ENCODE data around the gene PRKG2.
"Not testable (repeated sequence)": the region's sequence is repeated elsewhere in the genome, so short reads cannot be mapped to it uniquely, and the experiment has no call there.

PRKG2 gene, protein sequence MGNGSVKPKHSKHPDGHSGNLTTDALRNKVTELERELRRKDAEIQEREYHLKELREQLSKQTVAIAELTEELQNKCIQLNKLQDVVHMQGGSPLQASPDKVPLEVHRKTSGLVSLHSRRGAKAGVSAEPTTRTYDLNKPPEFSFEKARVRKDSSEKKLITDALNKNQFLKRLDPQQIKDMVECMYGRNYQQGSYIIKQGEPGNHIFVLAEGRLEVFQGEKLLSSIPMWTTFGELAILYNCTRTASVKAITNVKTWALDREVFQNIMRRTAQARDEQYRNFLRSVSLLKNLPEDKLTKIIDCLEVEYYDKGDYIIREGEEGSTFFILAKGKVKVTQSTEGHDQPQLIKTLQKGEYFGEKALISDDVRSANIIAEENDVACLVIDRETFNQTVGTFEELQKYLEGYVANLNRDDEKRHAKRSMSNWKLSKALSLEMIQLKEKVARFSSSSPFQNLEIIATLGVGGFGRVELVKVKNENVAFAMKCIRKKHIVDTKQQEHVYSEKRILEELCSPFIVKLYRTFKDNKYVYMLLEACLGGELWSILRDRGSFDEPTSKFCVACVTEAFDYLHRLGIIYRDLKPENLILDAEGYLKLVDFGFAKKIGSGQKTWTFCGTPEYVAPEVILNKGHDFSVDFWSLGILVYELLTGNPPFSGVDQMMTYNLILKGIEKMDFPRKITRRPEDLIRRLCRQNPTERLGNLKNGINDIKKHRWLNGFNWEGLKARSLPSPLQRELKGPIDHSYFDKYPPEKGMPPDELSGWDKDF

DNA sequence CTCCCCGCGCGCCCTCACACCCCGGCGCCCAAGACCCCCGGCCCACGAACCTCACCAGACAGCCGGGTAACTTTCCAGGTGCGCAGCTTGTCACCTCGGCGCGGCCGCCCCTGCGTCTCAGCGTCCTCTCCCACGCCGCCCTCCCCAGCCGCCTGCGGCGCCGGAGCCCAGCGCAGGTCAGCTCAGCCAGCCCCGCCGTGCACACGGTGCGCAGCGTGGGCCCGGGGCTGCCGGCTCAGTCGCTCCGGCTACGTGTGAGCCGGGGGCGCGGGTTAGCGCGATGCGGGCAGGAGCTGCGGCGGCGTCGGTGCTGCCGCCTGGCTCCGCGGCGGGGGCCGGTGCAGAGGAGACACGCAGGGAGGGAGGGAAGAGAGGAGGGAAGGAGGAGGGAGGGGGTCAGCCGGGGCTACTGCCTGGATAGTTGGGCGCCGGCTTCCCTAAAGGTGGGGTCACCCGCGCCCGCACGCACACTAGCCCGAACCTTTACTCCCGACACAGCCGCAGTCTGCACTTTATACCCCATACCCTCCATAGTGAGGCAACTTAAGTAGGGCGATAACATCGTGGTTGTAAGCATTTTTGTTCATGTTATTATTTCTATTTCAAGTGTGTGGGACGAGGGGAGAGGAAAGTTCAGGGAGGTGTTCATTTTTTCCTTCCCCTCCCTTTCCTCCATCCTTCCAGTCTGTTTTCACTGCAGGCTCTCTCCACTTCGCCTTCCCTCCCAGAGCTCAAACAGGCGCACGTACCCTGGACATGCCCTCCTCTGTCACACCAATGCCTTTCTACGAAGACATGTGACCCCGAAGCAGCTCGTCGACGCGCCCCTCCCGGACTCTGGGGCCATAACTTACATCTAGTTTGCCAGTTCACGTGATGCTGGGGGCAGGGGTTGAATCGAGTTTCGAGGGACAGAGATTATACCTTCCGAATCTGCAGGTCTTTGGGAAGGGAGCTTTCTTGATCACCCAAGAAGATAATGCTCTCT, at the start of gene PRKG2:
TSS of gene PRKG2 (minus strand) at position 342 of the 988 bp plus-strand sequence. CDS start 10,175 bp downstream, outside the sequence.
- DNase-seq (ENCODE audit: low read depth in 2 of 2), result no peak

GRCh38 chr4:81260443-81261101, 45.5 kb upstream of the PRKG2 start:
- no peak for DNase-seq (ENCODE audit: low read depth in 2 of 2)

DNA sequence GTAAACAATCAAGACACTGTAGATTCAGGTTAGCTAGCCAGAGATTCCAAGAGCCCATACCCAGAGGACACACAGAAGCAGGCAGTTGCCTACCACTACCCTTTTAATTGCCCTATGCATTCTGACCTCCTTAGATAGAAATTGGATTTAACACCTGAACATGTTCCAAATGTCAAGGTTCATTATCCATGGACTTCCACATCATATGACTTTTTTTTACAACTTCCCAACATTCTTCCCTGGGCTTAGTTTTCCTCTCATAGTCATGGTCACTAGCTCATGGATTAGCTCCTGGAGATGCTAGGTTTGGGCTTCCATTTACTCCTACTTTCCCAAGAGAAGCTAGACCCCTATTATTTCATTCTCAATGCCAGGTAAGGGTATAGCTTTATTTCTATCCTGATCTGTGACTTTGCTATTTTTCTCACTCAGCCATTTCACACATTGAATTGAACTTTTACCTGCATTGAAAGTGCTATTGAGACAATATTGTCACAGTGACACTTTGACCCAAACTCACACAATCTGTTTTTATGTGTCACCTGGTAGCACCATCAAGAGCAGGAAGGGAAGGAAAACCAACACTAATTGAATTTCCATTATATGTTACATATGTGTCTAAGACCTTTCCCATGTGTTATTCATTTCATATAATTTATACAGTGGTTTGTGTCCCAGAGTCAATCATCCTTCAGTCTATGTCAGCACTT, 44.0 kb upstream of the PRKG2 start:
- DNase-seq (ENCODE audit: low read depth in 2 of 2), result no peak

DNA sequence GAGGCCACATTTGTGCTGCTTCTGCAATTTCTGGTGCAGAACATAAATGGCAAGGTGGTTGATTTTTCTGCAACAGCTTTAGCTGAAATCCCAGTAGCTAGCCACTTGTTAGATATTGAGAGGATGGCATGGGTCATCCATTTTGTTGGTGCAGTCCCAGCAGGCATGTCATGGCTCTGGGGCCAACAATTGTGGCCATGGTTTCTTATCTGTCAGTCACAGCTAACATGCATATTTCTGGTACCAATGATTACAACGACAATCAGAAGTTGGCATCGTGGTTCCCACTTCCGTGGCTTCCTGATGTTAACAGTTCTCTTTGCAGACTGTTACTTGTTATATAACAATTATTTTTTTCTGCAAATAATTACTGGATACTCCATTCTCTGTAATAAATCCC, 42.8 kb upstream of the PRKG2 start:
- no peak for DNase-seq (ENCODE audit: low read depth in 2 of 2)

DNA sequence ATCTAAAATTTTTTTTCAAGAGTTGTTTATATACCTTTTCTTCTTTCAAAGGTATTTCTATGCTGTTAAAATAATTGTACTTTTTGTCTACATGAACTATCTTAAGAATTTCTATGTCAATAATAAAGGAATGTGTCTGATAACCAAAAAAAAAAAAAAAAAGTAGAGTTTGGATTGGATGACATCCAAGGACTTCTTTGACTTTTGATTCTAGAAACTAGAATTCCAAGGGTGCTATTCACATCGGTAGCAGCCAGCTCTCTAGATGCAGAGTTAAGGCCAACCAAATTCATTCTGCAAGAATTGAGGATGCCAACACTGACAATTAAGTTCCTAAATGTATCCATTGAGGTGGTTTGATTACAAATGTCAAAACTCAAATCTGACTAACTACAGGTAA, 42.0 kb upstream of the PRKG2 start:
- no peak for DNase-seq (ENCODE audit: low read depth in 2 of 2)

DNA sequence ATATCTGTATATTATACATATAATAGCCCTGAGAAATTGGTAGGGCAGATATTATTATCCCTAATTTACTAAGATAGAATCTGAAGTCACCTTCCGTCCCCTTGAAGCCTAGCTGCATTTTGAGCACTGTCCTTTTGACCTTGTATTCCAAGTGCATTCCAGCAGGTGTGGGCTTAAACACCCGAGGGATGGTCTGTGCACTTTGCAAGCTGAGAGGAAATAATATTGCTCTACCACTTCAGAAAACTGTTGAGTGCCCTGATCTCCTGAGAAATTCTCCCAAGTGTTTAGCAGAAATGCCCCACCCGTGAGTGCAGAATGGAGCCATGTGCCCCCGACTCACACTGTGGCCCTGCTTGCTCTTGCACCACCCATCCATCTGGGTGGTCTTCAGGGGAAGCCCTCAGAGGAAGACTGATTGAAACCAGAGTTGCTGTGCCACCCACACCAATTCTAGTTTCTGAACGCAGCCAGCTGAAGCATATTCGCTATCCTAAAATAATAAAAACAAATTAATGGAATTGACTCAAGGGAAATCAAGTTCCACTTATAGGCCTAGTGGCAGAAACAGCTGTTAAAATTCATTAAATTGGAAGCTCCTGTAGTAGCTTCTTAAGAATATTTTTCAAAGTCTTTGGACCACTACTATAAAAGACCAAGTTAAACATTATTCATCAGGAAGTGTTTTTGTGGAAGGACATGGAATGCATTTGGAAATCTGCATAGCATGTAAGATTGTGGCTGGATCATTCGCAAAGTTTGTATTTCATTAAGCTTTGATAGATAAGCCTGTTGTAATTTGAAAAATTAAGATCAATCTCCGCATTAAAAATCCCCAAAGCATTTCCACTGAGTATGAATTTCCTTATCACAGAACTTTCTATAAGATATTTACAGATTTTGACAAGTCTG, 41.3 kb upstream of the PRKG2 start:
- no peak for DNase-seq (ENCODE audit: low read depth in 2 of 2)

GRCh38 chr4:81255524-81255923, 40.5 kb upstream of the PRKG2 start:
- no peak for DNase-seq (ENCODE audit: low read depth in 2 of 2)

DNA sequence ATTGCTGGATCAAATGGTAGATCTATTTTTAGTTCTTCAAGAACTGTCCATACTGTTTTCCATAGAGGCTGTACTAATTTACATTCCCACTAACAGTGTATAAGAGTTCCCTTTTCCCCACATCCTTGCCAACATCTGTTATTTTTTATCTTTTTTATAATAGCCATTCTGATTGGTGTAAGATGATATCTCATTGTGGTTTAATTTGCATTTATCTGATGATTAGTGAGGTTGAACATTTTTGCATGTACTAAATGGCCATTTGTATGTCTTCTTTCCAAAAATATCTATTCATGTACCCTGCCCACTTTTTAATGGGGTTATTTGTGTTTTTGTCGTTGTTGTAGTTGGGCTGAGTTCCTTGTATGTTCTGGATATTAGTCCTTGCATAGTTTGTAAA, 35.4 kb upstream of the PRKG2 start:
- no peak for DNase-seq (ENCODE audit: low read depth in 2 of 2)

DNA sequence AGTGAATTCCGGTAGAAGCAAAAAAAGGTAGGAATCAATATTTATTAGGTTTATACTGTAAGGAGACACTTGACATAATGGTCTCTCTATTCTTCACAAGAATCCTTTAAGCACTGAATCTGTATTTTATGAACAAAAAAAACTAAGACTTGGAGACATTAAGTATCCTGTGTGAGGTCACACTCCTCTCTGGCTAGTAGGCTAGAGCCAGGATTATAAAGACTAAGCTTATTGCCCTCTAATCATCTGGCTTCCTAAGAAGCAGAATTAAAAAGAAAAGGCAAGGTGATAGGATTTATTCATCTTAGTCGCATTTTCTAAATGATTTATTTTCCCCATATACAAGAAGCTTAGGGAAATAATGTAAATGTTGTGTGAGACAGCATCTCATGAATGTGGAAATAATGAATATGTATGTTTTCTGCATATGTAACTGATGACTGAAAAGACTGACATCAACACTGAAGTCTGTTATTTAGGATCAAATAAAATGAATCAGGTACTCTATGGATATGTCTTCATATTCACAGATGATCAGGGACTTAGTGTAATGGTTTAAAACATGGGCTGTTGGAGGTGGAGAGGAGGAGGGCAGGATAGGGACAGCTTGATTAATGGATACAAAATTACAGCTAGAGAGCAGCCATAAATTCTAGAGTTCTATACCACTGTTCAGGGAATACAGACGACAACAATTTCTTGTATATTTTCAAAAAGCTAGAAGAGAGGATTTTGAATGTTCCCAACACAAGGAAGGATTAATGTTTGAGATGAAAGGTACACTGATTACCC, 30.4 kb upstream of the PRKG2 start:
- DNase-seq (ENCODE audit: low read depth in 2 of 2), result no peak

DNA sequence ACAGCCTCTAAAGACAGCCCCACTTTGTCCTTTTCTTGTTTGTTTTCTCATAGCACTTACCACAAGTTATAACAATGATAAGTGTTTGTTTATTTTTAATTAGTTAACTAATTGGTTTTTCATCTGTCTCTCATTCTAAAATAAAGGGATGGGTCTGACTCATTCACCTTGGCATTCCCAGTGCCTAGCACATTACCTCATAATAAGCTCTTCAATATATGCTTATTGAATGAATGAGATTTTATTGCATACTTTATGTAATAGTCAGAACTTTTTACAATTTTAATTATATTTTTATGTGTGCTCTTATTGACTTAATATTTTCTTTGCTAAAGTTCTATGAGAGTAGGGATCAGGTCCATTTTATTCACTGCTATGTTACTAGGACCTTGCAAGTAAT, 22.8 kb upstream of the PRKG2 start:
- no peak for DNase-seq (ENCODE audit: low read depth in 2 of 2)

GRCh38 chr4:81235982-81236749, 21.1 kb upstream of the PRKG2 start:
- DNase-seq (ENCODE audit: low read depth in 2 of 2), result no peak

DNA sequence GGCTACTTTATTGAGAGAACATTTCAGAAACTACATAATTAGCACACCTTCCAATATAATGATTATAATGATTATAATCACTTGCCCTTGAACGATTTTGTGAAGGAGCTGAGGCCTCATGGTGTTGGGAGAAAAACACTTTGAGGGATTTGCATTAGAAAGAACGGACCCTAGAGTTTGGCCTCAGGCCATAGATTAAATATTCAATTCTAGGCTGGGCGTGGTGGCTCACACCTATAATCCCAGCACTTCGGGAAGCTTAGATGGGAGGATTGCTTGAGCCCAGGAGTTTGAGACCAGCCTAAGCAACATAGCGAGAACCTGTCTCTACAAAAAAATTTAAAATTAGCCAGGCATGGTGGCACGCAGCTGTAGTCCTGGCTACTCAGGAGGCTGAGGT, 12.9 kb upstream of the PRKG2 start:
- no peak for DNase-seq (ENCODE audit: low read depth in 2 of 2)

DNA sequence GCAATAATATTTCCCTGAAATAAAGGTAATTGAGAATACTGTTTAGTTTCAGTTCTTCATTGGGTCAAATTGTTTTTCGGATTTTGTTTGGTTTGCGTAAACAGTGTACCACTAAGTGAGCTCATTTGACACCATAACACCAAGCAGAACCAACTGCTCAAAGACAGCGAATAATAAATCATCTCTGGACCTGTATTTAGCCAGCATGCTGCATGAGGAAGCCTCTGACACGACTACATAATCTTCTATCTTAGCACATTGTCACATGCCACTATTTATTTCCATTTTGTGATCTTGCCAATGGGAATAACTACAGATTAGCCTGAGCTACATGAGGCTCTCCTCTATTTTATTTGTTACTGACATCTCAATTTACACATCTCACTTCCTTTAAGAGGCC, 12.1 kb upstream of the PRKG2 start:
- no peak for DNase-seq (ENCODE audit: low read depth in 2 of 2)

DNA sequence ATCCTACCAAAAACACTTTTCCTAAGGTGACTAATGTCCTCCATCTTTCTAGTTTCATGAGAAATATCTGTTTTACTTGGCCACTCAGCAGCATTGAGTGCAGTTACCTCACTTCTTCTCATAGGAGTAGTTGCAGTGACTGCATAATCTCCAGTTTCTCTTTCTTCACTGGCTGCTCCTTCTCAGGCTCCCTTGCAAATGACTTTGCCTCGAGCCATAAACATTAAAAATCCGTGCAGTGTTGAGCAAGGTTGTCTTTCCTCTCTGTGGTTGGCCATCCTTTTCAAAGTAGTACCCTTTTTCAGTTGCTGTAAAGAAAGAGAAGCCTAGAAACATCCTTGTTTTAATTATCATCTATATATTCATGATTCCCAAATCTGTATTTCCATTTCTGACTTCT, 10.2 kb upstream of the PRKG2 start:
- no peak for DNase-seq (ENCODE audit: low read depth in 2 of 2)

- DNase-seq (ENCODE audit: low read depth in 2 of 2), result not testable (repeated sequence)
Observed at GRCh38 chr4:81222082-81222472, 7.1 kb upstream of the PRKG2 start.

DNA sequence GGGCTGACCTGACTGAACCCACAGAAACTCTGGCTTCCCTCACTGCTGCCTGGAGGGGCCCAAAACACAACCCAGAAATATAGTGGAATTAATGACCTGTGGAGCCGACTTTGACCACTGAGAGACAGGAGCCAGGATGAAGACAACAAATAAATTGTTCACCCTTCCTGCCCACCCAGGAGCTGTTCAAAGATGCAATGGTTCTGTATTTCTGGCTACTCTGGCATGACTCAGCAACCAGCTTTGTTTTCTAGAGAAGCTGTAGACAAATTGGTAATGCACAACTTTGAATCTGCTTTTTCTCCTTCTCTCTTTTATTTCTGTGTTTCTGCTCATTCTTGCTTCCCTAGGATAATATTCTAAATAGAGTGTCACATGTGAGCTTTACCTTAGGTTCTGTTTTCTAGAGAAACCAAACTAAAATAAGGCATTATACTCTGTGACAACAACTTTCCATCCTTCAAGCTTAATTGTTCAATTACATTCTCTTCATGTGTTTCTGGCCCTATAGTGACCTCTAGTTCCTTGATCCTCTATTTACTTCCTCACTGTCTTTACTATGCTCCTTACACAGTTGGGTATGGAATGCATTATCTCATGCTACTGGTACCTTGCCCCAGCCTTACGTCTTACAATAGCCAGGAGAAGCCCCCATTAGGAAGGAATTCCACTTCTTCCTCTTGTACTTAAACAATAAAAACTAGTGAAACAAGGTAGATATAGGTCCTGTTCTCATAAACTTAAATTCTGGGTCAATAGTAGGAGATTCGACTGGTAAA, 6.5 kb upstream of the PRKG2 start:
- no peak for DNase-seq (ENCODE audit: low read depth in 2 of 2)

- no peak for DNase-seq (ENCODE audit: low read depth in 2 of 2)
Observed at GRCh38 chr4:81220271-81220670, 5.2 kb upstream of the PRKG2 start.

Measured in stimulated activated CD8-positive, alpha-beta memory T cell treated with anti-CD3 and anti-CD28 coated beads, Interleukin-15, amount 100 ng/mL, for 4 hours (primary cell).